Measurements from ENCODE around the gene PEX6. TPM values are rescaled to one million over a fixed set of nuclear protein-coding genes. Genes with fewer than 3 reads are reported as not detected.

Gene PEX6, protein sequence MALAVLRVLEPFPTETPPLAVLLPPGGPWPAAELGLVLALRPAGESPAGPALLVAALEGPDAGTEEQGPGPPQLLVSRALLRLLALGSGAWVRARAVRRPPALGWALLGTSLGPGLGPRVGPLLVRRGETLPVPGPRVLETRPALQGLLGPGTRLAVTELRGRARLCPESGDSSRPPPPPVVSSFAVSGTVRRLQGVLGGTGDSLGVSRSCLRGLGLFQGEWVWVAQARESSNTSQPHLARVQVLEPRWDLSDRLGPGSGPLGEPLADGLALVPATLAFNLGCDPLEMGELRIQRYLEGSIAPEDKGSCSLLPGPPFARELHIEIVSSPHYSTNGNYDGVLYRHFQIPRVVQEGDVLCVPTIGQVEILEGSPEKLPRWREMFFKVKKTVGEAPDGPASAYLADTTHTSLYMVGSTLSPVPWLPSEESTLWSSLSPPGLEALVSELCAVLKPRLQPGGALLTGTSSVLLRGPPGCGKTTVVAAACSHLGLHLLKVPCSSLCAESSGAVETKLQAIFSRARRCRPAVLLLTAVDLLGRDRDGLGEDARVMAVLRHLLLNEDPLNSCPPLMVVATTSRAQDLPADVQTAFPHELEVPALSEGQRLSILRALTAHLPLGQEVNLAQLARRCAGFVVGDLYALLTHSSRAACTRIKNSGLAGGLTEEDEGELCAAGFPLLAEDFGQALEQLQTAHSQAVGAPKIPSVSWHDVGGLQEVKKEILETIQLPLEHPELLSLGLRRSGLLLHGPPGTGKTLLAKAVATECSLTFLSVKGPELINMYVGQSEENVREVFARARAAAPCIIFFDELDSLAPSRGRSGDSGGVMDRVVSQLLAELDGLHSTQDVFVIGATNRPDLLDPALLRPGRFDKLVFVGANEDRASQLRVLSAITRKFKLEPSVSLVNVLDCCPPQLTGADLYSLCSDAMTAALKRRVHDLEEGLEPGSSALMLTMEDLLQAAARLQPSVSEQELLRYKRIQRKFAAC
- 18.5 and 19.2 TPM in 2 replicates for total RNA-seq (2014; rRNA removed; shearing (Covaris generic))

DNA sequence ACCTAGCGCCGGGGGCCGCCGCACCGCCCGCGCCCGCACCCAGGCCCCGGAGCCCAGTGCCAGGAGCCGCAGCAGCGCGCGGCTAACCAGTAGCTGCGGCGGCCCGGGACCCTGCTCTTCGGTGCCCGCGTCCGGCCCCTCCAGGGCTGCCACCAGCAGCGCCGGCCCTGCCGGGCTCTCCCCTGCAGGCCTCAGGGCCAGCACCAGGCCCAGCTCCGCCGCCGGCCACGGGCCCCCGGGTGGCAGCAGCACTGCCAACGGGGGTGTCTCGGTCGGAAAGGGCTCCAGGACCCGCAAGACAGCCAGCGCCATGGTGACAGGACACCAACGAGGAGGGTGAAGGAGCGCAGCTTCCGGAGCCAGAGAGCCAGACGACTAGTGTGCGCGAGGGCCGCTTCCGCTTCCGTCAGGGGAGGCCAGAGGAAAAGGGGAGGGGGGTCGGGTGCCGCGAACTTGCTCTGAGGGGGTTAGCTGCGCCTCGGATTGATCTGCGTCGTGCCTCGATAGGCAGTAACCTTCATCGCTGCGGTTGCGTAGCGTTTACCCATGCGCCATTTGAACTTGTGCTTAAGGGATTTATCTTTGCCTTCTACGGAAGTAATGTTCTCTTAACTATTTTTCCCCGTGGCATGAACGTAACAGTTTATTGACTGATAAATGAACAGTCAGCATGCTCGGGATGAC is at the start of gene PEX6:
PEX6 (minus strand) TSS at position 343 of the 684 bp plus-strand sequence; CDS start at position 312, 31 bp downstream.

DNA sequence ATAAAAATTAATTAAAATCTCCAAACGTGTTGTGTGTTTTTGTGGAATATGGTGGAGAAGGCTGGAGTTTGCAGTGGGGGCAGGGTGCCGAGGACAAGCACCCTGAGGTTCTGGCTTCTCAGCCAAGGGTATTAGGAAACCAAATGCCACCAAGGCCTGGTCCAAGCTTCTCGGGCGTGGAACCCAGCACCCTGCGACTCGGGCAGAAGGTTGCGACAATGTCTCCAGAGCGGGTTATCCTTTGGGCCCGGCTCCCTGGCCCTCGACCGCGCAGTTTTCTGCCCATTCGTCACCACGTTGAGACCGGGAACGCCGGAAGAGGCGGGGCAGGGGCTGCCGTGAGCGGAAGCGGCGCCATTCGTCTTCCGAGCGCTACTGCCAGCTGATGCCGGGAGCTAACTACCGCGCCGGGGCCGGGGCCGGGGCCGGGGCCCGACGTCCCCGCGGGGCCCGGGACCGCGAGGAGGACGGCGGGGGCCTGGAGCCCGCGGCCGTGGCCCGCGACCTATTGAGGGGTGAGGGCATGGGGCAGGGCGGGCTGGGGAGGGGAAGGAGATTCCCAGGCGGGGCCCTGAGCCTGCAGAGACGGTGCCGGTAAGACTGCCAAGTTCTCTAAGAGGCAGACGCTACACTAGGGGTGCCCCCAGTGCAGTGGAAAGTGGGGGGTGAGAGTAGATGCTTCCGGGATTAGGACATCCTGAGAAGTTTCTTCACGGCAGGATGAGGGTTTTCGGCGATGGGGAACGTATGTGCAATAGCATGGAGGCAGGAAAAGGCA is 42.5 kb upstream of the PEX6 start, which contains the start of gene RRP36:
RRP36 (plus strand) TSS at position 354 of the 778 bp plus-strand sequence; CDS start at position 386, 32 bp downstream.

DNA sequence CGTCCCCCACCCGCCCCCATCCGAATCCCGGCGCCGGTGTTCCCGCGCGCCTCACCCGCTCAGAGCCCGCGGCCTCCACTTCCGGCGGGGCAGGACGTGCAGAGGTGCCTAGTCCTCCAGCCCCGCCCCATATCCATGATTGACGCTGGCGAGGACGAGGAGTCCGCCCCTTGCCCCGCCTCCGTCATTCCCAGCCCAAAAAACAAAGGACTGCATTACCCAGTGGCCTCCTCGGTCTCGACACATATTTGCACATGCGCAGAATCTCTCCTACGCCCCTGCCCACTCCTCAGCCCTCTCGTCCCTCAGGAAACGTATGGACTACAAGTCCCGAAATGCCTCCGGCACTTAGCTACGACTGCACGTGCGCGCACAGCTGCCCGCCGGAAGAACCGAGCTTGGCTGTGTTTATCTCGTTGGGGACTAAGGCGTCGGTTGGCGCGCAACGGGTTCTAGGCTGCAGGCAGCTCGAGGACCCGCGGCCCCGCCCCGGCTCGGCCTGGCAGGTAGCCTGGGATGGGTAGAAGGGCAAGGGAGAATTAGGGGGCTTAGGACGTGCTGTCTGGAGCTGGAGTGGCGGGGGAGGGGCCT is 35.0 kb upstream of the PEX6 start, which contains the start of the genes KLHDC3 and MEA1:
KLHDC3 (plus strand) TSS at position 407 of the 591 bp plus-strand sequence. CDS start 2,944 bp downstream, outside the sequence.
MEA1 (minus strand) TSS at position 104 of the 591 bp plus-strand sequence. CDS start 133 bp downstream, outside the sequence.

DNA sequence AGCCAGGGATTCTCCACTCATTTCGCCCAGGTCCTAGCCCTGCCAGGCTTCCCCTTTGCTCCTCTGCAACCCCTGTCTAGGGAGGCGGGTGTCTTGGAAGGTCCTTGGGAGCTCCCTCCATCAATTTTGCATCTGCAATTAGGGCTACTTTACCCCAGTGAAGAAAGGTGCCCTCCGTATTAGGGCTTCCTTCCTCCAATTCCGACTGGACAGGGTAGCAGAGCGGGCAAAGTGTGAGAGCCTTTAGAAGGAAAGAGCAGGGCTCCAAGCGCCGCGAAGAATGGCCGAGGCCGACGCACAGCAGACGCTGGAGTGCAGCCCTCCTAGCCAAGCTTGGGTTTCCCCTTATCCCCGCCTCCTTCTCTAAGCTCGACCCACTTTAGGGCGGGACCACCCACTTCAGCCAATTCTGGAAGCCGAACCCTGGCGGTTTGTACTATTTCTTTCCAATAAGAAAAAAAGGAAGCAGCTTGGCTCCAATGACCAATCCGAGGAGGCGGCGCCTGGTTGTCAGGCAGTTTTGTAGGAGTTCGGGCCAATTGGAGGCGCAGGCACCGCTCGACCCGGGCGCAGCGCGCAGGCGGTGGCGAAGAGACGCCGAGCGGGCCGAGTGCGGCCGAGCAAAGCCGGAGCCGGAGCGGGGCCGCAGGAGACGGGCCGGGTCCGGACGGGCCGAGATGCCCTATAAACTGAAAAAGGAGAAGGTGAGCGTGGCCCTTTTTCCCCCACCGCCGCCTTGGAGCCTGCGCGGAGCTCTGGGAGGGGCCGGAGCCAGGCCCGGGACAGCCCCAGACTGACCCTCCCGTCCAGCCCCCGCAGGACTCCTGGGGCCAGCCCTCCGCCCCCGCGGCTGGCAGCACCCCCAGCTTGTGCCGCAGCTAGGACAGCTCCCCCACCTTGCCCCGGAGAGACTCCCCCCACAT is 5.3 kb upstream of the PEX6 start, which contains the start of gene PPP2R5D:
PPP2R5D (plus strand) TSS at position 570 of the 923 bp plus-strand sequence; CDS start at position 678, 108 bp downstream.

DNA sequence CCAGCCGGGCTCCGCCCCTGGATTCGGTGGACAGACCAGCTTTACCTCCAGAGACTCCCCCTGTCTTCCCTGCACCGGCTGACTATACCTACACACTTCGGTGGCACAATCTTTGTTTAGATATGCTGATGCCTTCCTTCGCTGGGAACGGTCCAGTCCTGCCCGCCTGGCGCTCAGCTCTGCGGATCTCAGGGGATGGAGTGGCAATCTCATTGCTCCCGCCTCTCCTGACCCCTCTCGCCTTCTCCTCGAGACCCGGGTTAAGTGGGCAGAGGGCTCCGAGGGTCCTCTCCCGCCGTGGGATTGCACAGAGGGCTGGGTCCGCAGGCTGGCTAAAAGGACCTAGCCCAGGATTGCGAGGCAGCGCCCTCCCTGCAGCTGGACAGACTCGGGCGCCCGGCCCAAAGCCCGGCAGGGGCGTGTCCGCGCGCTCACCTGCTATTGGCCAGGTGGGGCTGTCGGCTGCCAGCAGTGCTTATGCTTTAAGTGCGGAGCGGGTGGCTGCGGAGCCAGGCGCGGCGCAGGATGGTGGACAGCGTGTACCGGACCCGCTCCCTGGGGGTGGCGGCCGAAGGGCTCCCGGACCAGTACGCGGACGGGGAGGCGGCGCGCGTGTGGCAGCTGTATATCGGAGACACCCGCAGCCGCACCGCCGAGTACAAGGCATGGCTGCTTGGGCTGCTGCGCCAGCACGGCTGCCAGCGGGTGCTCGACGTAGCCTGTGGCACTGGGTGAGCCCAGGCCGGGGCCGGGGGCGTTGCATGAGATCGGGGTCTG is 18.6 kb downstream of the PEX6 start, which contains the start of gene GNMT:
GNMT (plus strand) TSS at position 512 of the 777 bp plus-strand sequence; CDS start at position 526, 14 bp downstream.

DNA sequence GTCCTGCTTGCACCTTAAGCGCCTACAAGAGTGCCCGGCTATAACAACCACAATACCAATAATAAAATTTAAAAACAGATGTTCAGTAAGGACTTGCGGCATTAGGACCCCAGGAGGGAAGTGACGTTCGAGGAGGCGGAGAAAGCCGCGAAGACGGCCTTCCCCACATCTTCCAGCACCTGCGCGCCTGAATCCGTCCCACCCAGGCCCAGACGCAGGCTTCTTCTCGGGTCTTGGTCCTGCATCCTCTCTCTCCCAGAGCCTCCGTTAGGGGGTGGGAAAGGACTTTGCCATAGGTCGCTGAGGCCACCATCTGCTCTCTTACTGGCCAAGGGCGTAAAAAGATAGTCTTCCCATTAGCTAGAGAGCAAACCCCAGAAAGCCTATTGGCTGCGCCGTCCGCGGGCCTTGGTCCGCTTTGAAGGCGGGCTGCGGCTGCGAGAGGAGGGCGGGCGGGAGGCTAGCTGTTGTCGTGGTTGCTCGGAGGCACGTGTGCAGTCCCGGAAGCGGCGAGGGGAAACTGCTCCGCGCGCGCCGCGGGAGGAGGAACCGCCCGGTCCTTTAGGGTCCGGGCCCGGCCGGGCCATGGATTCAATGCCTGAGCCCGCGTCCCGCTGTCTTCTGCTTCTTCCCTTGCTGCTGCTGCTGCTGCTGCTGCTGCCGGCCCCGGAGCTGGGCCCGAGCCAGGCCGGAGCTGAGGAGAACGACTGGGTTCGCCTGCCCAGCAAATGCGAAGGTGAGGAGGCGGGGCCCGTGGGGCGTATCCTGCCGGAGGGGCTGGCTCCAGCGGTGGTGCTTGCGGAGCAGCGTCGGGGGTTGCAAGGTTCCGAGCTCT is 49.8 kb downstream of the PEX6 start, which contains the start of gene CNPY3:
CNPY3 (plus strand) TSS at position 495 of the 835 bp plus-strand sequence; CDS start at position 586, 91 bp downstream.

DNA sequence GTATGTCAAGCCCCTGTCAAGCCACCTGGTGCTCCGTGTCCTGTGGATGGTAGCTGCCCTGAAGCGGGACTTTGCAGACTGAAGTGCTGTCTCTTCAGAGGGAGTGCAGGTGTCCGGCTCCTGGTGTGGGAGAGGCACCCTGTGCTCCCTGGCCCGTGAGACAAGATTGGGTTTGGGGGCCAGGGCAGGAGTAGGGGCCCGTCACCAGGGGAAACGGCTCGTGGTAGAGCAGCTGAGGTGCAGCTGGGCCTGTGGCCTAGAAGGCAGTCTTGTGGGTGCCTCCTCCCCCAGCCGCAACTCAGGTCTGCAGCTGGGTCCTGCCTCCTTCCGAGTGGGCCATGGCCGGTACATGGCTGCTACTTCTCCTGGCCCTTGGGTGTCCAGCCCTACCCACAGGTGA is 63.2 kb downstream of the PEX6 start, which contains the start of gene PTCRA:
PTCRA (plus strand) TSS at position 322 of the 400 bp plus-strand sequence; CDS start at position 339, 17 bp downstream.

Other genes starting within 250 kb of the PEX6 start
- gene TBCC, start 233.1 kb downstream of the PEX6 start, total RNA-seq (2014; rRNA removed; shearing (Covaris generic)) = 25.5 and 29.7 TPM in 2 replicates
- gene BICRAL, start 197.1 kb downstream of the PEX6 start, total RNA-seq (2014; rRNA removed; shearing (Covaris generic)) = 3.0 TPM in 2 replicates
- gene RPL7L1, start 99.6 kb downstream of the PEX6 start, total RNA-seq (2014; rRNA removed; shearing (Covaris generic)) = 75.3 and 93.5 TPM in 2 replicates
- not detected in 2 replicates for gene PTCRA, start 63.1 kb downstream of the PEX6 start, total RNA-seq (2014; rRNA removed; shearing (Covaris generic))
- gene CNPY3, start 49.7 kb downstream of the PEX6 start, total RNA-seq (2014; rRNA removed; shearing (Covaris generic)) = 29.9 and 34.0 TPM in 2 replicates
- 0.57 TPM in 1 of 2 replicates, not detected in the other for gene GNMT, start 18.4 kb downstream of the PEX6 start, total RNA-seq (2014; rRNA removed; shearing (Covaris generic))
- 31.0 and 34.3 TPM in 2 replicates for gene PPP2R5D, start 5.4 kb upstream of the PEX6 start, total RNA-seq (2014; rRNA removed; shearing (Covaris generic))
- gene MEA1, start 34.8 kb upstream of the PEX6 start, total RNA-seq (2014; rRNA removed; shearing (Covaris generic)) = 91.7 and 103 TPM in 2 replicates
- gene KLHDC3, start 35.1 kb upstream of the PEX6 start, total RNA-seq (2014; rRNA removed; shearing (Covaris generic)) = 63.1 and 65.0 TPM in 2 replicates
- 87.4 and 101 TPM in 2 replicates for gene RRP36, start 42.4 kb upstream of the PEX6 start, total RNA-seq (2014; rRNA removed; shearing (Covaris generic))
- 22.7 and 24.6 TPM in 2 replicates for gene CUL7, start 74.7 kb upstream of the PEX6 start, total RNA-seq (2014; rRNA removed; shearing (Covaris generic))
- 31.0 and 31.2 TPM in 2 replicates for gene MRPL2, start 80.3 kb upstream of the PEX6 start, total RNA-seq (2014; rRNA removed; shearing (Covaris generic))
- gene KLC4, start 80.5 kb upstream of the PEX6 start, total RNA-seq (2014; rRNA removed; shearing (Covaris generic)) = 17.4 and 17.9 TPM in 2 replicates
- 25.7 and 27.3 TPM in 2 replicates for gene PTK7, start 97.1 kb upstream of the PEX6 start, total RNA-seq (2014; rRNA removed; shearing (Covaris generic))
- 33.7 and 35.8 TPM in 2 replicates for gene SRF, start 192.1 kb upstream of the PEX6 start, total RNA-seq (2014; rRNA removed; shearing (Covaris generic))
- gene CUL9, start 203.0 kb upstream of the PEX6 start, total RNA-seq (2014; rRNA removed; shearing (Covaris generic)) = 32.4 and 34.9 TPM in 2 replicates

Measured in A375 (cell line).